Stimulated activated effector memory CD8-positive, alpha-beta T cell treated with anti-CD3 and anti-CD28 coated beads, Interleukin-12 subunit alpha, Interleukin-12 subunit beta, amount 100 ng/mL, for 72 hours (primary cell): ENCODE results near the gene NBAS.
A peak's percentile ranks its signal among the peaks of the same experiment; 100 is the strongest.
"Not testable (repeated sequence)": the region's sequence is repeated elsewhere in the genome, so short reads cannot be mapped to it uniquely, and the experiment has no call there.

ENCODE experiments used
- ATAC-seq: fragments of 150-1000 bp; cut with Tn5 transposase; 2 replicates; pipeline ENCODE4 v1.10.0; 2021
- DNase-seq, 2 donors: peaks; one replicate each; pipeline ENCODE4 v3.0.0; 2021 to 2022; ENCODE audit warnings: low spot score in 2 of 2
- H3K27ac Mint-ChIP-seq: one replicate; pipeline ENCODE4 v1.8.0; 2022; ENCODE audit warnings: mild to moderate bottlenecking, mixed read lengths
- H3K36me3 Mint-ChIP-seq: one replicate; pipeline ENCODE4 v1.8.0; 2022; ENCODE audit warnings: mild to moderate bottlenecking, mixed read lengths
- H3K4me1 Mint-ChIP-seq: one replicate; pipeline ENCODE4 v1.8.0; 2022; ENCODE audit warnings: mixed read lengths
- H3K4me3 Mint-ChIP-seq: one replicate; pipeline ENCODE4 v1.8.0; 2022; ENCODE audit warnings: mild to moderate bottlenecking, mixed read lengths
- H3K9me3 Mint-ChIP-seq: one replicate; pipeline ENCODE4 v1.8.0; 2022; ENCODE audit warnings: mixed read lengths

NBAS gene

GRCh38 chr2:15348045-15348444 lies 213.1 kb downstream of the NBAS start:
- Mint-ChIP-seq H3K27ac (no peak overlapping the region), H3K36me3 (peaks cover 25% of the 10 kb centered on the region), H3K9me3 (peaks cover 2% of the 10 kb centered on the region), H3K4me1 (no peaks in the 10 kb centered on the region), H3K4me3 (no peak overlapping the region)
- DNase-seq = no peak
- no peak for ATAC-seq

GRCh38 chr2:15346624-15347023 lies 214.5 kb downstream of the NBAS start:
- Mint-ChIP-seq H3K36me3 (peaks cover 10% of the 10 kb centered on the region), H3K27ac (no peak overlapping the region), H3K4me3 (no peak overlapping the region), H3K9me3 (peaks cover 2% of the 10 kb centered on the region), H3K4me1 (no peaks in the 10 kb centered on the region)
- DNase-seq (no peak), ATAC-seq (no peak)

GRCh38 chr2:15337996-15338666 lies 223.0 kb downstream of the NBAS start:
- H3K4me1 Mint-ChIP-seq = peaks cover 6% of the 10 kb centered on the region
- no peak overlapping the region for H3K27ac Mint-ChIP-seq
- peak; percentile 32 for ATAC-seq
- H3K4me3 Mint-ChIP-seq = no peak overlapping the region
- no peaks in the 10 kb centered on the region for H3K36me3 Mint-ChIP-seq
- H3K9me3 Mint-ChIP-seq = no peaks in the 10 kb centered on the region
- no peak for DNase-seq

- Mint-ChIP-seq H3K36me3 (no peaks in the 10 kb centered on the region), H3K4me3 (no peak overlapping the region), H3K27ac (no peak overlapping the region), H3K4me1 (peaks cover 6% of the 10 kb centered on the region), H3K9me3 (no peaks in the 10 kb centered on the region)
- no peak for DNase-seq
- no peak for ATAC-seq
Observed at GRCh38 chr2:15334644-15335326, 226.3 kb downstream of the NBAS start.

GRCh38 chr2:15331787-15332186 lies 229.3 kb downstream of the NBAS start:
- DNase-seq = no peak
- ATAC-seq = no peak
- H3K36me3 Mint-ChIP-seq = no peaks in the 10 kb centered on the region
- H3K4me3 Mint-ChIP-seq = no peak overlapping the region
- no peaks in the 10 kb centered on the region for H3K9me3 Mint-ChIP-seq
- H3K4me1 Mint-ChIP-seq = no peaks in the 10 kb centered on the region
- no peak overlapping the region for H3K27ac Mint-ChIP-seq

GRCh38 chr2:15325296-15325695 lies 235.8 kb downstream of the NBAS start:
- Mint-ChIP-seq H3K9me3 (no peaks in the 10 kb centered on the region), H3K4me3 (no peak overlapping the region), H3K4me1 (peaks cover 5% of the 10 kb centered on the region), H3K27ac (no peak overlapping the region), H3K36me3 (peaks cover 13% of the 10 kb centered on the region)
- no peak for DNase-seq
- peak; percentile 36 for ATAC-seq

- DNase-seq = no peak
Observed at GRCh38 chr2:15323227-15323626, 237.9 kb downstream of the NBAS start.

GRCh38 chr2:15321481-15321880 lies 239.7 kb downstream of the NBAS start:
- peaks cover 22% of the 10 kb centered on the region for H3K36me3 Mint-ChIP-seq
- not testable (repeated sequence) for ATAC-seq, H3K27ac Mint-ChIP-seq, DNase-seq, H3K4me3 Mint-ChIP-seq
- peaks cover 17% of the 10 kb centered on the region for H3K9me3 Mint-ChIP-seq
- peaks cover 18% of the 10 kb centered on the region for H3K4me1 Mint-ChIP-seq

More at GRCh38 chr2:15323227-15323626, 237.9 kb downstream of the NBAS start:
- Mint-ChIP-seq H3K4me1 (peaks cover 5% of the 10 kb centered on the region), H3K27ac (no peak overlapping the region), H3K4me3 (no peak overlapping the region), H3K9me3 (peaks cover 10% of the 10 kb centered on the region), H3K36me3 (peaks cover 22% of the 10 kb centered on the region)
- ATAC-seq = no peak

- Mint-ChIP-seq H3K4me3 (peak overlapping the region; percentile 56), H3K4me1 (peaks cover 56% of the 10 kb centered on the region), H3K9me3 (peaks cover 17% of the 10 kb centered on the region), H3K36me3 (peaks cover 9% of the 10 kb centered on the region), H3K27ac (peak overlapping the region; percentile 88)
- DNase-seq (peak; percentile 21 to 64), ATAC-seq (peak; percentile 94)
Observed at GRCh38 chr2:15316370-15316814, 244.7 kb downstream of the NBAS start.

GRCh38 chr2:15315411-15315810 lies 245.7 kb downstream of the NBAS start:
- no peak overlapping the region for H3K27ac Mint-ChIP-seq
- DNase-seq = no peak

GRCh38 chr2:15313657-15314056 lies 247.5 kb downstream of the NBAS start:
- no peak overlapping the region for H3K4me3 Mint-ChIP-seq
- H3K36me3 Mint-ChIP-seq = peaks cover 7% of the 10 kb centered on the region
- H3K9me3 Mint-ChIP-seq = peaks cover 9% of the 10 kb centered on the region
- peaks cover 67% of the 10 kb centered on the region for H3K4me1 Mint-ChIP-seq
- no peak overlapping the region for H3K27ac Mint-ChIP-seq
- DNase-seq = no peak
- peak; percentile 58 for ATAC-seq

More at GRCh38 chr2:15315411-15315810, 245.7 kb downstream of the NBAS start:
- peaks cover 14% of the 10 kb centered on the region for H3K36me3 Mint-ChIP-seq
- H3K9me3 Mint-ChIP-seq = peaks cover 17% of the 10 kb centered on the region
- peaks cover 65% of the 10 kb centered on the region for H3K4me1 Mint-ChIP-seq
- no peak for ATAC-seq
- no peak overlapping the region for H3K4me3 Mint-ChIP-seq

- DNase-seq (no peak), ATAC-seq (no peak)
- H3K4me1 Mint-ChIP-seq = peaks cover 59% of the 10 kb centered on the region
- peak overlapping the region; percentile 3 for H3K4me3 Mint-ChIP-seq
- no peaks in the 10 kb centered on the region for H3K9me3 Mint-ChIP-seq
- peak overlapping the region; percentile 72 for H3K27ac Mint-ChIP-seq
- peaks cover 25% of the 10 kb centered on the region for H3K36me3 Mint-ChIP-seq
Observed at GRCh38 chr2:15311926-15312325, 249.2 kb downstream of the NBAS start.

GRCh38 chr2:15311201-15311907 lies 249.8 kb downstream of the NBAS start:
- H3K27ac Mint-ChIP-seq = peak overlapping the region; percentile 72
- DNase-seq (no peak), ATAC-seq (peak; percentile 67)
- H3K4me1 Mint-ChIP-seq = peaks cover 53% of the 10 kb centered on the region
- peak overlapping the region; percentile 3 for H3K4me3 Mint-ChIP-seq
- peaks cover 30% of the 10 kb centered on the region for H3K36me3 Mint-ChIP-seq
- H3K9me3 Mint-ChIP-seq = no peaks in the 10 kb centered on the region

- Mint-ChIP-seq H3K27ac (no peak overlapping the region), H3K9me3 (no peaks in the 10 kb centered on the region), H3K4me1 (peaks cover 20% of the 10 kb centered on the region), H3K4me3 (no peak overlapping the region), H3K36me3 (peaks cover 60% of the 10 kb centered on the region)
- ATAC-seq (no peak), DNase-seq (no peak)
Observed at GRCh38 chr2:15307526-15307925, 253.6 kb downstream of the NBAS start.

- H3K9me3 Mint-ChIP-seq = no peaks in the 10 kb centered on the region
- H3K27ac Mint-ChIP-seq = no peak overlapping the region
- H3K36me3 Mint-ChIP-seq = peaks cover 64% of the 10 kb centered on the region
- H3K4me1 Mint-ChIP-seq = peaks cover 13% of the 10 kb centered on the region
- ATAC-seq (no peak), DNase-seq (no peak)
- H3K4me3 Mint-ChIP-seq = no peak overlapping the region
Observed at GRCh38 chr2:15306706-15307105, 254.4 kb downstream of the NBAS start.
